Measurements from ENCODE around the gene CTAG2.
"Not testable (repeated sequence)": the region's sequence is repeated elsewhere in the genome, so short reads cannot be mapped to it uniquely, and the experiment has no call there.

GRCh38 chrX:154607976-154608375 lies 45.4 kb downstream of the CTAG2 start:
- TF ChIP-seq CTCF, POLR2A (IDR thresholded peaks at IDR 0.05): not testable (repeated sequence)
